NOMO-1 treated with DMSO at 0.1 percent for 48 hours (cell line): Measurements from ENCODE around the gene ARHGAP40.
"Not testable (repeated sequence)": the region's sequence is repeated elsewhere in the genome, so short reads cannot be mapped to it uniquely, and the experiment has no call there.

ENCODE experiments used
- DNase-seq: peaks from one replicate; lab custom pipeline; 2025; ENCODE audit not compliant: unreplicated experiment; lab: John Stamatoyannopoulos, UW

ARHGAP40 gene

GRCh38 chr20:38586181-38586525 lies 15.5 kb upstream of the ARHGAP40 start:
- no peak for DNase-seq

GRCh38 chr20:38588303-38588702 lies 13.3 kb upstream of the ARHGAP40 start:
- no peak for DNase-seq

DNA sequence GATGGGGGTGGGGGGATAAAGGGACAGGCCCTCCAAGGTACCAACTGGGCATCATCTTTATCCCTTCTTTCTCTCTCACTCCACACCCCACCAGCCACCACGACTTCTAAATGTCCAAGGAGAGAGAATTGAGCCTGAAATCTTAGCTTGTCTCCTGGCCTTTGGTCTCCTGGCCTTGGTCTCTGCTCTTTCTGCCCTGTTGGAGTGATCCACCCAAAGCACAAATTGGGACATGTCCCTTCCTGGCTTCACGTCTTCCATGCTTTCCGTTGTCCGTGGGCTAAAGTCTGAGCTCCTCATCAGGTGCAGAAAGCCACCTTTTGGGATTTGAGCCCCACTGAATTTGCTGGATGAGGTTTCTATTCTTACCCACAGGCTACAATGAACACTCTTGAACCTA lies 12.3 kb upstream of the ARHGAP40 start:
- DNase-seq: no peak

DNA sequence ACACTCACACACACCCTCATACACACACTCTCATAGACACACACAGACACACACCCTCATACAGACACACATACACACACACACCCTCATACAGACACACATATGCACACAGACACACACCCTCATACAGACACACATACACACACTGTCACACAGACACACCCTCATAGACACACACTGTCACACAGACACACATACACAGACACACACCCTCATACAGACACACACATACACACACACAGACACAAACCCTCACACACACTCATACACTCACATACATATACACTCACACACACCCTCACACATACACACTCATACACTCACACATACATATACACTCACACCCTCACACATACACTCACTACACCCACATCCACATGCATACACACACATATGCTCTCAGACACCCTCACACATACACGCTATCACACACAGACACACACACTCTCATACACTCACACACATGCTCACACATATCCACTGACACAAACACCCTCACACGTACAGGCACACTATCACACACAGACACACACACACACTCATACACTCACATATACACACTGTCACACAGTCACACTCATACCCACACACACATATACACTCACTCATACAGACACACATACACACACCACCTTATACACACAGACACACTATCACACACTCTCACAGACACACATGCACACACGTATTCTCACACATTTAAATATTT lies 11.5 kb upstream of the ARHGAP40 start:
- no peak for DNase-seq

- DNase-seq: no peak
These were observed 10.7 kb upstream of the ARHGAP40 start for GRCh38 chr20:38590676-38591473.

- no peak for DNase-seq
These were observed 9.9 kb upstream of the ARHGAP40 start for GRCh38 chr20:38591474-38592410.

DNA sequence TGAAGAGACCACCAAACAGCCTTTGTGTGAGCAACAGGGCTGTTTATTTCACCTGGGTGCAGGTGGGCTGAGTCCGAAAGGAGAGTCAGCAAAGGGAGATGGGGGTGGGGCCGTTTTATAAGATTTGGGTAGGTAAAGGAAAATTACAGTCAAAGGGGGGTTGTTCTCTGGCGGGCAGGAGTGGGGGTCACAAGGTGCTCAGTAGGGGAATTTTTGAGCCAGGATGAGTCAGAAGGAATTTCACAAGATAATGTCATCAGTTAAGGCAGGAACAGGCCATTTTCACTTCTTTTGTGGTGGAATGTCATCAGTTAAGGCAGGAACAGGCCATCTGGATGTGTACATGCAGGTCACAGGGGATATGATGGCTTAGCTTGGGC lies 9.2 kb upstream of the ARHGAP40 start:
- not testable (repeated sequence) for DNase-seq

DNA sequence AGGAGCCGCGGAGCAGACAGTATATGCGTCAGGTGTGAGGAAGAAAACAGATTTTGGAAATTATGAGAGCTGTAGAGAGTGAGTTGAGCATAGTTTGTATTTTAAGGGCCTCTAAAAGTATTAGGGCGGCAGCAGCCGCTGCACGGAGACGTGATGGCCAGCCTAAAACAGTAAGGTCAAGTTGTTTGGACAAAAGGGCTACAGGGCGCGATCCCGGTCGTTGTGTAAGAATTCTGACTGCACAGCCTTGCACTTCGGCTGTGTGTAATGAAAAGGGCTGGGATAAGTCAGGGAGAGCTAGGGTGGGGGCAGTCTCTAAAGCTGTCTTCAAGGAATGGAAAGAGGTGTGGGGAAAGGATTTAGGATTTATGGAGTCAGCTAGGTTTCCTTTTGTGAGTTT lies 7.3 kb upstream of the ARHGAP40 start:
- DNase-seq: not testable (repeated sequence)

- DNase-seq: not testable (repeated sequence)
These were observed 5.7 kb upstream of the ARHGAP40 start for GRCh38 chr20:38595886-38596285.

DNA sequence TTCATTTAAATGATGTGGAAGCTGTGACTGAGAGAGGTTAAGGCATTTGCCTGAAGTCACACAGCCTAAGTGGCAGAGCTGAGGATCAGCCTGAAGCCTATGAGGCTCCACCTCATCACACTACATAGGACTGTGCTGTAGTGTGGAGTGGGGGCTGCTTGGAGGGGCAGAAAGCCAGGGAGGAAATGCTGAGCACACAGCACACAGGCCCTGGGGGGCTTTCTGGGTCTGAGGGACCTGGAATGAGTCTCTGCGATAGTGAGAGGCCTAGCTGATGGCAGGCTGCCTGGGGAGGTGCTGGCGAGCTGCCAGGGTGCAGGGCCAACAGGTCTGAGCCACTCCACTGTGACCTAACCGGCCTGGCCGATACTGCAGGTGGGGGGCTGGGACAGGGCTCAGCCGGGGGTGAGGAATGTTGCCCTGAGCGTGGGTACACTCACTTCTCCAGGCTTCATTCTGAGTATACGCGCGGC lies 2.2 kb upstream of the ARHGAP40 start:
- no peak for DNase-seq

- no peak for DNase-seq
These were observed 1.6 kb upstream of the ARHGAP40 start for GRCh38 chr20:38600057-38600456.

DNA sequence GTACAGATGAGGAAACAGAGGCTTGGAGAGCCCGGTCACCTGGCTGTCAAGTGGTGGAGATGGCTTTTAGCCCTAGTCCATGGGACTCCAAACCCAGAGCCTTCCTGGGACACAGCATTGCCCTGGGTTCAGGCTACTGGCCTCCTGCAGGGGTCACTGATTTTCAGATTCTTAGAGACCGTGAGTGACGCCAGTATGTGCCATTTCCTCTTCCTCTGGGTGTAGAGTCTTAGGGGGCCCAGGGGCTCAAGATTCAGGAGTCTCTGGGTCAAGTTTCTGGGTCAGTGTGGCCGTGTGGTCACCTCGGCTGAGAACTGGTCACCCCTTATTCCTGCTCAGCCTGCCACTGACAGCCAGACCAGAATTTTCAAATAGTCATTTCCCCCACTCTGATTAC lies 574 bp downstream of the ARHGAP40 start:
- DNase-seq: no peak

- no peak for DNase-seq
These were observed 1.7 kb downstream of the ARHGAP40 start for GRCh38 chr20:38603286-38603685.

- DNase-seq: no peak
These were observed 3.3 kb downstream of the ARHGAP40 start for GRCh38 chr20:38604873-38605303.

- DNase-seq: no peak
These were observed 5.7 kb downstream of the ARHGAP40 start for GRCh38 chr20:38607351-38607750.

DNA sequence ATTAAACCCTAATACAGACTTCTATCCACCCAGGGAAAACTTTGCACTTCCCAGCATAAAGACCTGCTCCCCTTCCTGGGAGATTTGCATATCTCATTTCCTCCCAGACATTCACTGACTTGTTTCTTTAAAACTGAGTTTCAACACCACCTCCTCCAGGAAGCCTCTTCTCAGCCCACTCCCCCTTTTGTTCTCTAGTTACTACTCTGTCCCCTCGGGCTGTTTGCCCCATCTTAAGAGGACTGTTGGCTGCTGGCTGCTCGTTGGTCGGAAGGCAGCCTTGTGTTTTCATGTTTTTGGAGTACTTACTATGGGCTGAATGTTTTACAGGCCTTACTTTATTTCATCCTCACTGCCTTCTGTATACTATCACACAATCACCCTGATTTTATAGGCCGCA lies 6.6 kb downstream of the ARHGAP40 start:
- no peak for DNase-seq

- no peak for DNase-seq
These were observed 8.2 kb downstream of the ARHGAP40 start for GRCh38 chr20:38609815-38610214.

DNA sequence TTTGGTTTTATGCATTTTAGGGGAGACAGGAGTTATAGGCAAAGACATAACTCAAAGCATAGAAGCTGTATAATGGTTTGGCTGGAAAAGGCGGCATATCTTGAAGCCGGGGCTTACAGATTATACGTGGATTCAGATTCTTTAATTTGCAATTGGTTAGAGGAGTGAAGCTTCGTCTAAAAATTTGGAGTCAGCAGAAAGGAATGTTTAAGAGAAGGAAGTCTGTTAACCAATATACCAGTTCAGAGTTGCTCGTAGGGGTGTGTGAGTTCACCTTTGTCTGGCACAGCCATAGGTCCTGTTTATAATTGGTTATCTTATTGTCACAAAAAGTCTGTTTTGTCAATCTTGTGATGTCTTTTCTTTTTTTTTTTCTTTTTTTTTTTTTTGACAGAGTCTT lies 8.9 kb downstream of the ARHGAP40 start:
- DNase-seq: no peak

GRCh38 chr20:38612751-38613515 lies 11.3 kb downstream of the ARHGAP40 start:
- DNase-seq: no peak

GRCh38 chr20:38615283-38615682 lies 13.7 kb downstream of the ARHGAP40 start:
- DNase-seq: no peak

GRCh38 chr20:38616457-38616856 lies 14.8 kb downstream of the ARHGAP40 start:
- no peak for DNase-seq
